ENCODE data around the gene NUDC. TPM values are rescaled to one million over a fixed set of nuclear protein-coding genes. Genes with fewer than 3 reads are reported as not detected.

NUDC gene
- polyA plus RNA-seq, 1 of the 3 experiments (the other 2 are of a cell fraction) = 153 TPM

GRCh38 chr1:26923711-26924110, 2.2 kb downstream of the NUDC start:
- H3K36me3 ChIP-seq (replicated peaks in 1 of 2; ENCODE audit: control insufficient read depth in 1 of 2, insufficient read depth in 2 of 2, low read length in 1 of 2) = peaks cover 23 to 40% of the 10 kb centered on the region in 2 experiments
- H4K20me1 ChIP-seq (ENCODE audit: insufficient read depth) = peaks cover 13% of the 10 kb centered on the region; the same call in 1 of the 2 replicates
- DNase-seq = no peak
- ChIA-PET CTCF (interaction anchor here (1.2 to 1.4 kb wide), 2 partner anchors 43 to 123 kb away, joined by 3 to 4 read pairs; no protein-coding TSS in a partner anchor), POLR2A (interaction anchor here (1.6 kb wide), 1 partner anchor 23 kb away, joined by 6 read pairs; the partner anchor contains the start of gene GPATCH3)
- TF ChIP-seq SIN3A (IDR thresholded peaks at IDR 0.05; ENCODE audit: borderline replicate concordance, low read depth, low read length) = no peak
- TF ChIP-seq MEF2A (IDR thresholded peaks at IDR 0.05; ENCODE audit: borderline replicate concordance, low read depth) = no peak
- TF ChIP-seq MAX (IDR thresholded peaks at IDR 0.05; ENCODE audit: low read depth) = no peak
- TF ChIP-seq EZH2phosphoT487 (IDR thresholded peaks at IDR 0.05; ENCODE audit: borderline replicate concordance, low read depth) = no peak
- TF ChIP-seq FOXM1 (IDR thresholded peaks at IDR 0.05; ENCODE audit: low read depth) = no peak
- TF ChIP-seq RFX5 (IDR thresholded peaks at IDR 0.05; ENCODE audit: low read length) = no peak
- TF ChIP-seq RAD21 (IDR thresholded peaks at IDR 0.05; ENCODE audit: low read length) = no peak
- H3K9me2 ChIP-seq = no peaks in the 10 kb centered on the region
- peaks cover 62% of the 10 kb centered on the region for H3K79me2 ChIP-seq (ENCODE audit: insufficient read depth)
- no peak overlapping the region for H3K9ac ChIP-seq
- H3K4me1 ChIP-seq (ENCODE audit: control insufficient read depth in 1 of 2, insufficient read depth in 2 of 2, low read depth in 1 of 2, low read length in 1 of 2) = peaks cover 13 to 16% of the 10 kb centered on the region in 2 experiments; a peak in 1 of 4 replicates
- H2AFZ ChIP-seq (ENCODE audit: low read depth) = no peak overlapping the region
- peak overlapping the region; percentile 93 for H3K4me2 ChIP-seq
- H3K9me3 ChIP-seq = no peaks in the 10 kb centered on the region
- peaks cover 3% of the 10 kb centered on the region for H3F3A ChIP-seq (replicated peaks; ENCODE audit: insufficient read depth)
- 86% methylated on average over 3 of the region's 3 CpGs for WGBS (ENCODE audit: low lambda C conversion rate)
- H3K27ac ChIP-seq (ENCODE audit: low read depth in 2 of 2, low read length in 1 of 2) = no peak overlapping the region
- H3K27me3 ChIP-seq (ENCODE audit: insufficient read depth) = no peaks in the 10 kb centered on the region
- H3K4me3 ChIP-seq (ENCODE audit: low read depth in 2 of 2, low read length in 1 of 2) = peak overlapping the region in 1 of 2 experiments; percentile 80; a peak in 1 of 4 replicates

DNA sequence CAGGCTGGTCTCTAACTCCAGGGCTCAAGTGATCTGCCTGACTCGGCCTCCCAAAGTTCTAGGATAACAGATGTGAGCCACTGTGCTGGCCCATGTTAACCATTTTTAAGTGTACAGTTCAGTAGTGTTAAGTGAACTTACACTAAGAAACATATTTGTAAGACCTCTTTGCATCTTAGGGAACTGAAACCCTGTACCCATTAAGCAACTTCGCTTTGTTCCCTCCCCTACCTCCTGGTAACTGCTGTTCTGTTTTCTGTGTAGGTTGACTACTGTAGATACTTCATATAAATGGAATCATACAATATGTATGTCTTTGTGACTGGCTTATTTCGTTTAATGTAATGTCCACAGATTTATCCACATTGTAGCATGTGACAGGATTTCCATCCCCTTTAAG, 11.0 kb downstream of the NUDC start:
- H3K4me1 ChIP-seq (ENCODE audit: control insufficient read depth in 1 of 2, insufficient read depth in 2 of 2, low read depth in 1 of 2, low read length in 1 of 2) = no peaks in the 10 kb centered on the region
- no peak overlapping the region for H2AFZ ChIP-seq (ENCODE audit: low read depth)
- no peak overlapping the region for H3K9ac ChIP-seq
- H3K27ac ChIP-seq (ENCODE audit: low read depth in 2 of 2, low read length in 1 of 2) = no peak overlapping the region
- no peaks in the 10 kb centered on the region for H3K27me3 ChIP-seq (ENCODE audit: insufficient read depth)
- POLR2A ChIA-PET = no interaction called here
- H3F3A ChIP-seq (replicated peaks; ENCODE audit: insufficient read depth) = peaks cover 9% of the 10 kb centered on the region
- CTCF ChIA-PET = no interaction called here
- no peaks in the 10 kb centered on the region for H4K20me1 ChIP-seq (ENCODE audit: insufficient read depth)
- WGBS (ENCODE audit: low lambda C conversion rate) = 92% methylated on average over 3 of the region's 3 CpGs
- H3K36me3 ChIP-seq (replicated peaks in 1 of 2; ENCODE audit: control insufficient read depth in 1 of 2, insufficient read depth in 2 of 2, low read length in 1 of 2) = peaks cover 14 to 34% of the 10 kb centered on the region in 2 experiments
- no peak for DNase-seq
- no peak overlapping the region for H3K4me3 ChIP-seq (ENCODE audit: low read depth in 2 of 2, low read length in 1 of 2)
- H3K9me3 ChIP-seq = no peaks in the 10 kb centered on the region
- peaks cover 95% of the 10 kb centered on the region for H3K79me2 ChIP-seq (ENCODE audit: insufficient read depth)
- TF ChIP-seq USF1 (IDR thresholded peaks at IDR 0.05; ENCODE audit: borderline replicate concordance, low read depth) = no peak
- TF ChIP-seq SIN3A (IDR thresholded peaks at IDR 0.05; ENCODE audit: borderline replicate concordance, low read depth, low read length) = no peak
- TF ChIP-seq IRF3 (IDR thresholded peaks at IDR 0.05; ENCODE audit: low read depth, low read length) = no peak
- no peak for TF ChIP-seq PBX3 (IDR thresholded peaks at IDR 0.05)
- TF ChIP-seq RFX5 (IDR thresholded peaks at IDR 0.05; ENCODE audit: low read length) = no peak
- TF ChIP-seq TAF1 (IDR thresholded peaks at IDR 0.05; ENCODE audit: borderline replicate concordance, low read depth, low read length) = no peak
- no peaks in the 10 kb centered on the region for H3K9me2 ChIP-seq
- no peak overlapping the region for H3K4me2 ChIP-seq

All from SK-N-SH (cell line).